GM20431 (cell line): ENCODE data around the gene NTN3.

Source experiments
- in situ Hi-C: fragments of 300-500 bp; cut with MseI, MboI; formaldehyde crosslinking; loops from one replicate; pipeline ENCODE4 v1.15.0; 2020; ENCODE audit warnings: low sequenced_read_pairs; ENCODE audit not compliant: unreplicated experiment

NTN3 gene

DNA sequence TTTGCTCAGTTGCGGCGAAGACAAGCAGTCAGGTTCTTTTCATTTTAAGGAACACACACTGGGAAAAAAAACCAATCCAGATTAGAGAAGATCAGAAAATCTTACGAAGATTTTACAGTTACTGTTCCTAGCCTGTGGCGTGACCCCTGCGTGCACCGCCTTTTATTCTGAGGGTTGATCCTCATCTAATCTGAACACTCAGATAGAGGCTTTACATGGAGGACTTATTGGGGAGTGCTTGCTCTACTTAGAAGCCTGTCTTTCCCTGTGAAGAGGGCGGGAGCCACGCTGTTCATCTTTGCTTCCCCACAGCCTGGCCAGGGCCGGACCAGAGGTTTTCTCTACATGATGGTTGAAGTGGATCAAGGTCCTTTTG lies 5.2 kb downstream of the NTN3 start:
- in situ Hi-C loops = loop anchor here (25.0 kb wide), 1 partner anchor 139 kb away; the partner anchor contains the start of gene ABCA3

DNA sequence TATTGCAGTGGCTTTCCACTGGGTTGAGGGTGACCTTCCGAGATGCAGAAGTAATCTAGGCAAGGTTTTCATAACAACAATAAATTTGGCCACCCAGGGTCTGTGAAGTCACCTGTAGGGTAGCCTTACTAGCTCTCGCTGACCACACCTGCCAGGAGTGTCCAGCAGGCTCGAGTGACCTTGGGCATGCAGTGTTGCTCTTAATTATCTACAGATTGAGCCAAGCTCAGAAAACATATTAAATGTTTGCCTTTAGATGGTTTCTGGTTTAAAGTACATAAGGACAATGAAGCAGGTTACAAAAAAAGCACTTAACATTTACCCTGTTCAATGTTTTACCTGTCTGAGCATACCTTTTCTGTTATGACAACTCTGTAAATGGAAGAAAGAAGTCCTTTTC lies 5.6 kb downstream of the NTN3 start:
- in situ Hi-C loops = loop anchor here (25.0 kb wide), 1 partner anchor 139 kb away; the partner anchor contains the start of gene ABCA3

DNA sequence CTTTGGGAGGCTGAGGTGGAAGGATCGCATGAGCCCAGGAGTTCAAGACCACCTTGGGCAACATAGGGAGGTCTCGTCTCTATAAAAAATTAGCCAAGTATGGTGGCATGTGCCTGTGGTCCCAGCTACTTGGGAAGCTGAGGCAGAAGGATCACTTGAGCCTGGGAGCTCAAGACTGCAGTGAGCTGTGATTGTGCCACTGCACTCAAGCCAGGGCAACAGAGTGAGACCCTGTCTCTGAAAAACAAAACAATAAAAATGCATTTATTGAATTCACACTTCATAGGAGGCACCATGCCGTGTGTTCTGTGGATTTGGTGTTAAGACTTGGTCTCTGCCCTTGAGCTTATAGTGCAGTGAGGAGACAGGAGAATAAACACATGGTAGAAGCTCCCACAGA lies 6.2 kb downstream of the NTN3 start:
- in situ Hi-C loops = loop anchor here (25.0 kb wide), 1 partner anchor 140 kb away; the partner anchor contains the start of gene ABCA3

DNA sequence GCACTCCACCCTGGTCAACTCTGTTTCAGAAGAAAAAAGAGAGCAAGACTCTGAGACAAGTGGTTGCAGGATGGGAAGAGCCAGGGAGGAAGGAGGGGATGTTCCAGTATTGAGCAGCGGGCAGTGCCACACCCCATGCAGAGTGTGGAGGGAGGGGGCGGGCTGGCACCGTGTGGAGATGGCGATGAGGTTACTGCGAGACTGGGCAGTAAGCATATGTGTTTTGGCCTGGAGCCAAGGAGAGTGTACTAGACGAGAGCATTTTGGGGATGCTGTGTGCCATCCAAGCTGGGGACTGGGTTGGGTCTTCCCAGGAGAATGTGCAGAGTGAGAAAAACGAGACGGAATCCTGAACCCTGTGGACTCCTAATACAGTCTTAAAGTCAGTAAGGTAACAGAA lies 7.2 kb downstream of the NTN3 start:
- in situ Hi-C loops = loop anchor here (25.0 kb wide), 1 partner anchor 141 kb away; the partner anchor contains the start of gene ABCA3

DNA sequence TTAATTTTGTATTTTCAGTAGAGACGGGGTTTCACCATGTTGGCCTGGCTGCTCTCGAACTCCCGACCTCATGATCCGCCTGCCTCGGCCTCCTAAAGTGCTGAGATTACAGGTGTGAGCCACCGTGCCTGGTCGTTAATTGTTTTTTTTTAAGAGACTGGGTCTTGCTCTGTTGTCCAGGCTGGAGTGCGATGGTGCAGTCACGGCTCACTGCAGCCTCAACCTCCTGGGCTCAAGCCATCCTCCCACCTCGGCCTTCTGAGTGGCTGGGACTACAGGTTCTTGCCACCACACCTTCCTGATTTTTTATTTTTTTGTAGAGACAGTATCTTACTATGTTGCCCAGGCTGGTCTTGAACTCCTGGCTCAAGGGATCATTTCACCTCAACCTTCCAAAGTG lies 8.9 kb downstream of the NTN3 start:
- in situ Hi-C loops = loop anchor here (25.0 kb wide), 1 partner anchor 143 kb away; the partner anchor contains the start of gene ABCA3

DNA sequence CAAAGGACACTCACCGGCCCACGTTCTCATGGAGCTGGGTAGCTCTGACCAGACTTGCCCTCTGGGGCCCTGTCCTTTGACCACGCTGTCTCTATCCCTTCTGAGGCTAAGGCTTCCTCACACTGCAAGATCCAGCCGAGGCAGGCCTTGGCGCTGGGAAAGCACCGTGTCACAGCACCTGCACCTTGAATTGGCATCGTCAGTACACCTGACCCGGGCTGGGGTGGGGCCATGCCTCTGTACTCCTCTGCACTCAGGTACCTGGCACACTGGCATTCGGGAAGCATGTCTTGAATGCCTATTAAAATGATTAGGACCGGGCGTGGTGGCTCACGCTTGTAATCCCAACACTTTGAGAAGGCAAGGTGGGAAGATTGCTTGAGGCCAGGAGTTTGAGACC lies 9.9 kb downstream of the NTN3 start:
- in situ Hi-C loops = loop anchor here (25.0 kb wide), 1 partner anchor 144 kb away; the partner anchor contains the start of gene ABCA3

DNA sequence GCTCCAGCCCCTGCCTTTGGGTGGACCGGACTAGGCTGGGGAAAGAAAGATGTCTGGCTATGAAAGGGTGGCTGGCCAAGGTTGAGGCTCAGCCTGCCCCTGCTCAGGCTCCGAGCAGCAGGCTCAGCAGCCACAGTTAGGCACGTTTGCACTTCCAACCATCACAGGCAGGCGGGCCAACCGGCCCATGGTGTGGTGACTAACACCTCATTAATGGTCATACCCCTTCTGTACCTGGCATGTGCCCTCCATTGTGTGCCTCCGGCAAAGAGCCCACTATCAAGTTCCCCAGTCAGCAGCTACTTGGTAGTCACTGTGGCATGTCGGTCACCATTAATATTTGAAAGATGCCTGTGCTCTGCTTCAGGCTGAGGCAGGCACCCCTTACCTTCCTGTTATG lies 10.6 kb downstream of the NTN3 start:
- in situ Hi-C loops = loop anchor here (25.0 kb wide), 1 partner anchor 144 kb away; the partner anchor contains the start of gene ABCA3

DNA sequence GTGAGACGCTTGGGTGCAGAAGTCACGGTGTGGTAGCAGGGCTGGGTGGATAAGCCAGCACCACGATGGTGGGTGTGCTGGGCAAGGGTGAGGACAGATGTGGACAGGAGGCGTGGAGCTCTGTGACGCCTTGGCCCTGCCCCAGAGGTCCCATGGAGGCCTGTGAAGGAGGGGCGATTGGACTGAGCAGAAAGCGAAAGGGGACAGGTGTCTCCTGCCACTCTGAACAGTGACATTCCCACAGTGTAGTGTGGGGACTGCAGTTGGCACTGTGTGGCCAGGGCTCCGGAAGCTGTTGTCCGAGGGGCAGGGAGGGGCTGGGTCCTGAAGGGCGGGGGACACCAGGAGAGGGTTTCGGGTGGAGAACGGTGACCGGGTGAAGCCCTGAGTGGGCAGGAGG lies 11.2 kb downstream of the NTN3 start:
- in situ Hi-C loops = loop anchor here (25.0 kb wide), 1 partner anchor 145 kb away; the partner anchor contains the start of gene ABCA3

DNA sequence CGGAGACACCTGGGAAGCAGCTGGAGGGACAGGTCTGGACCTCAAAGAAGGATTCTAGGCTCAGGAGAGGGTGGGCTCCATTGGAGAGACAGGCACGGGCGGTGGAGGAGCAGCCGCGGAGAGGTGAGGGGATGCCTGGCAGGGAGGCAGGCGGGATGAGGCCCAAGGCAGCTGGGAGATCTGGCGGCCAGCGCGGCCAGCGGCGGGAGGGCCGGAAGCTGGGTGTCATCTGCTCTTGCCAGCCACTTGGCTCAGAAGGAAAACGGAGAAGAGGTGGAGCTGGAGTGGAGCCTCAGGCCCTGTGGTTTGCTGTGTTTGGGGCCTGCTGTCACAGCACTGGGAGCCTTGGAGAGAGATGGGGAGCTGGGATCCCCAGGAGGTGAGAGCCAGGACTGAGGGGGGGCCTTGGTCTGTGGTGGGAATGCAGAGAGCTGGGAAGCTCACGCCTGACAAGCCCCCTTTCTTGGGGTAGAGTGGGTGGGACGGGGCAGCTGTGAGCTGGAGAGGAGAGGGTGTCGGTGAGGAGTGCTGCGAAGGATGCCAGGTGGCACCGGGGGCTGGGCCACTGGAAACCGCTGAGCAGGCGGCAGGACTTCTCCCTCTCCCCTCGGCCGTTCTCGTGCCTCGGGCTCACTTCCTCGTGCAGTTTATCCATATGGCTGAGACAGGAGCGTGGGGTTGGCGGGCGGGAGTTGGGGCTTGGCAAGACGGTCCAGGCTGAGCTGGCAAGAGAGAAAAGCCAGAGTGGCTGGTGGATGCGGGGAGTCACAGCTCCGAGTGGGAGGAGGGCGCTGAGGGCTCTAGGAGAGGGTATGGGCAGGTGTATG lies 11.8 kb downstream of the NTN3 start:
- in situ Hi-C loops = loop anchor here (25.0 kb wide), 1 partner anchor 146 kb away; the partner anchor contains the start of gene ABCA3

DNA sequence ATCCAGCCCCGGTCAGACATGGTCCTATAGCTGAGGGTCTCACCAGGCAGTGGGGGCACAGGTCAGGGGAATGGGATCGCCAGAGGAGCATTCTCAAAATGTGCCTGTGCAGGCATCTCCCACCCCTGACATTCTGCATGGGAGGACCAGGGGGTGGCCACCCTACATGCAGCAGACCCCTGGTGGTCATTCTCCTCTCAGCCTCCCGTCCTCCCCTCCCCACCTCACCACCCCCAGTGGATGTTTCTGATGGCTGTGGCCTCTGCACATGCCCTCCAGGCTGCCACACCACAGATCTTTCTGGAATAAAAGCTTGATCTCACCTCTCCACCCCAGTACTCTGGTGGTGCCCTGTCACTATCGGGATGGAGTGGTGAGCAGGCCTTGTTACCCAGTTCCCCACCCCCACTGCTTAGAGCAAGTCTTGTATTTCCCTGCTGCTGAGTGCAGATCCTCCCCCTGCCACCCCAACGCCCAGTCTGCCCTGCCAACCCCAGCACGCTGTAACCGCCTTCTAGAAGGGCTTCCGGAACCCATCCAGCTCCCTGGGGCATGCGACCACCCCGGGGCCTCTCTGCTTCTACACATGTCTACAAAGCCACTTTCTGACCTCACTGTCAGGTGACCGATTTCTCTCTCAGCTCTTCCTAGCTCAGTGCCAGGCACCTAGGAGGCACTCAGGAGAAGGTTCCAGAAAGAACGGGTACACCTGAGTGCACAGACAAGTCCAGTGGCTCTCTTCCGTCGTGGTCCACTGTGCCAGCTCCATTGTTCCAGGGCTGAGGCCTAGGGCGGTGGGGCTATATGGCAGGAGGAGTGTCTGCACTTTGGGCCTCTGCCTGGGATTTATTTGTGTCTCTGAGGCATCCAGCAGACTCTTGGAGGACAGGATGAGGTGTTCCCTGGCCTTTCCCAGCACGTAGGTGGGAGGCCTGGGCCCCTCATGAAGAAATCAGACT lies 13.1 kb downstream of the NTN3 start:
- in situ Hi-C loops = loop anchor here (25.0 kb wide), 1 partner anchor 147 kb away; the partner anchor contains the start of gene ABCA3

DNA sequence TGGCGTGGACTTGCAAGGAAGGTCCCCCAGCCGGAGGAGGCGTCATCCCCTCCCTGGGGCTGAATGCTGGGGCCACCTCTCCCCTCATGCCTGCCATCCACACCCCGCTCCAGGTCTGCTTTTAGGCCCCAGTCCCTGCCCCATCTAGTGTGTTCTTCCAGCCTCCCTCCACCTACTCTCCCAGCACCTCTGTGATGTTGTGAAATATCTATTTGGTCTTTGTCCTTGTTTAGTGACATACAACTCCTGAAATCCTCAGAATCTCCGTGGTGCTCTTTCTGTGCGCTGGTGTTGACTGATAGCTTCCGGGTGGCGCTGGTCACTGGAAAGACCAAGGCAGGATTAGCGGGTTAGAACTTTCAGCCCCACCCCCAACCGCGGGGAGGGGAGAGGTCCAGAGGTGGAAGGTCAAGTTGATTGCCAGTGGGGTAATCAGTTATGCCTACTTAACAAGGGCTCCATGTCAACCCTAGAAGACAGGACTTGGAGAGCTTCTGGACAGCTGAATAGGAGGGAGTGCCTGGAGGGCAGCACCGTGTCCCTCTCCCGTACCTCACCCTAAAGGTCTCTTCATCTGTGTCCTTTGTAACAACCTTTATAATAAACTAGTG lies 13.9 kb downstream of the NTN3 start:
- in situ Hi-C loops = loop anchor here (25.0 kb wide), 1 partner anchor 148 kb away; the partner anchor contains the start of gene ABCA3

DNA sequence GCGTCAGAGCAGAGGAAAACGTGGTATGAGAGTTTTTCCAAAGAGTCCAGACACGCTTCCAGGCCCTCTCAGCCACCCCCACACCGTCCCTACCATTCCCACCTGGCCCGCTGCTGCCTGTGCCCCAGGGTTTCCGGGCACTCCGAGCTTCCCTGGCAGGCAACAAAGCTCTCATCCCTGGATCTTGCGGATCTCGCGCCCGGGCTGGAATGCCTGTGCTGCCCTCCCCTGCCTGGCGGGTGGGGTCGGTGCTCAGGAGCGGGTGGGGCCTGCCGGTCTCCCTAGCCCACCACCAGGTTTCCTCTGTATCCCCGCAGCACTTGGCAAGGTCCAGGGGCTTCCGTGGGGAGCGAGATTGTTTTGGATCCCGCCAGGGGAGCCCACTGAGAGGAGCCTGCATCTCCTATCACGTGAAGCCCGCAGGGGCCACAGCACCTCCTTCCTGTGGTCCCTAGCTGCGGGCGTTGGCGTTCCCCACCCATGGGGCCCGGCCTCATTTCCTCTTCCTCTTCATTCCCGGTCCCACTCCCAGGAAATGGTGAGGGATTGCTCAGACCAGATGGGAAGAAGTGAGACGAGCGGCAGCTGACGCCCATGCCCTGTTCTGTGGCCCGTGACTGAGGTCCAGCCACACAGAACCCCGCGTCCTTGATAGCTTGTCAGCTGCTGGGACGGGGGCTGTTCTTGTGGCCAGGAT lies 14.9 kb downstream of the NTN3 start:
- in situ Hi-C loops = loop anchor here (25.0 kb wide), 1 partner anchor 149 kb away; the partner anchor contains the start of gene ABCA3

DNA sequence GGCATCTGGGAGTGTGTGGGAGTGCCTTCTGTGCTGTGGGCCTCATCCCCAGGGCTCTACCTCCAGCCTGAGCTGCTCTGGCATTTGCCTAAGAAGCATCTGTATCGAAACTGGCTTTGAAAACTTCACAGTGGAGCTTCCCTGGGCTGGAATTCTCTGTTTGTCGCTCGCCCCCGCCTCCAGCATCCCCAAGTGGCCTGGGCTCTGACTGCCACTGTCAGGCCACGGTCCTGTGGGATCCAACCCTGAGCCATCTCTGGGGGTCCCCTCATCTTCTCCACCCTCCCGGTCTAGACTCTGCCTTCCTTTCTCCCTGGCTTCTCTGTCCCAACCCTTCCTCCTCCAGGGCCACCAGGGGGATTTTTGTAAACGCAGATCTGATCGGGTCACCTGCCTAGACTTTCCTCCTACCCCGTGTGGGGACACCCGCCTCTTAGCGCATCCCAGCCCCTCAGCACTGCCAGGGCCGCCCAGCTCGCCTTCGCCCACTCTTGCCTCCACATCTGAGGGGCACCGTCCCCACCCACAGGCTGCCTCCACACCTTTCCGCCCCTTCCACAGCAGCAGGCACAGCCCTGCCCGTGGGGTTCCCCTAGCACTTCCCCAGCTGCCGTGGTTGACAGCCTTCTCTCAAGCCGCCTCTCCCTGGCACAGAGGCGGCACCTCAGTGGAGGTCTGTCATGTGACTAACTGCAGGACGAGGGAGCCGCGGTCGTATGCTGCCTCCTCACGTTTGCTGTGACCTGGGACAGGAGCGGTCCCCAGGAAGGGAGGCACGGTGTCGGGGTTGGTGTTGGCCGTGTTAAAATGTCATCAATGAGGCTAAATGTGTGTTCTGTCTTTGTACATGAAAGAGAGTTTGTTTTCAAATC lies 15.8 kb downstream of the NTN3 start:
- in situ Hi-C loops = loop anchor here (25.0 kb wide), 1 partner anchor 150 kb away; the partner anchor contains the start of gene ABCA3

DNA sequence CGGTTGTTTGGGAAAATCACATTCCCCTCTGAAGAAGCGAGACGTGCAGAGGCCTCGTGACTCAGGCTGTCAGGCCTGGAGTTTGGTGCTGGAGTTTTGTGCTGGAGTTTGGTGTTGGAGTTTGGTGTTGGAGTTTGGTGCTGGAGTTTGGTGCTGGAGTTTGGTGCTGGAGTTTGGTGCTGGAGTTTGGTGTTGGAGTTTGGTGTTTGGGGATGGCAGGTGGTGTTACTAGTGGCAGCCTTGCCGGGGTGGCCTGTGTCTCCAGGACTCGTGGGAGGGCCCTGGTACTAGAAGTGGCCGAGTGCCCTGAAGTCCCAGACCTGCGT lies 16.4 kb downstream of the NTN3 start:
- in situ Hi-C loops = loop anchor here (25.0 kb wide), 1 partner anchor 150 kb away; the partner anchor contains the start of gene ABCA3

DNA sequence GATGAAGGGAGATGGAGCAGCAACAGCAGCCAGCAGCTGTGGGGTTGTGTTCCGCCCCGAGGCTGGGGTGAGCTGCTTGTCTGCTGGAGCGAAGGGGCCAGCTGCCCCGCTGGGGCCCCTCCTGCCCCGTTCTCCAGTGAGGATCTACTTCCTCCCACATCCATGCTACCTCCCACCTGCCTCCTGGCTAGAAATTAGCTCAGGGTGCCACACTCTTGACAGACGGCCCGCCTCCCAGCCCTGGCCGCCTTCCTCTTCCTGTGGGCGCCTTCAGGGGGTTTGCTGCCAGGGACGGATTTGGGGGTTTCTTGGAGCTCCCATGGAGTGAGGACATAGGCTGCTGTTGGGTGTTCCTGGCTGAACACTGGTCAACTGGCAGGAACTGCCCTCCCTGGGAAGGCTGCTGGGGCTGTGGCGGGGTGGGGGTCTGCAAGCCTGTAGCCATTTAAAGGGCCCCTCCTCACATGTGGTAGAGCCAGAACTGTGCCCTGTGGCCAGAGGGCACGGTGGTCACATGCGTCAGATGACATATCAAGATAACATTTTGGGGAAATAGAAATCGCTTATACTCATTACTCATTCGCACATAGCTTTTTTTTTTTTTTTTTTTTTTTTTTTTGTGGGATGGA lies 16.9 kb downstream of the NTN3 start:
- in situ Hi-C loops = loop anchor here (25.0 kb wide), 1 partner anchor 151 kb away; the partner anchor contains the start of gene ABCA3

DNA sequence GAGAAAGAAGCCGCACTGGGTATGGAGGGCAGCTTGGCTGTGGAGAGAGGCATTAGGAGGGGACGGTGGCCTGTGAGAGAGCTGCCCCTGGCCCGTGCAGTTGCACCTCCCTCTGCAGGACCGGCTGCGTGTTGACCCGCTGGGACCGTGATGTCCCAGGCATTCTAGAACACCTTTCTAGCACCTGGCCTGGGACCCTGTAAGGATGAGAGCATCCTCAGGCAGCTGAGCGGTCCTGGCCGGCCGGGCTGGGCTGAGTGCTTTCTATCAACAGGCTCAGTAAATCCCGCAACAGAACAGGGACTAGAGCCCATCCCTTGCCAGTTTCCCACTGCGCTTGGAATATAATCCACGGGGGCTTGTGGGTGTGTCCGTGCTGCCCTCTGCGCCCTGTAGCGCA lies 18.5 kb downstream of the NTN3 start:
- in situ Hi-C loops = loop anchor here (25.0 kb wide), 1 partner anchor 152 kb away; the partner anchor contains the start of gene ABCA3
